HCT116 (cell line): ENCODE results near the gene UBE2O. TPM values are rescaled to one million over a fixed set of nuclear protein-coding genes. Genes with fewer than 3 reads are reported as not detected.

Source experiments
- ATAC-seq: fragments of 200-7000 bp; cut with Tn5 transposase; 2 replicates; pipeline ENCODE4 v1.9.1; 2020; ENCODE audit warnings: mild to moderate bottlenecking, moderate library complexity
- BruUV-seq: library from RNA; stranded (reverse); fragments of 400-500 nt; replicated peaks from 2 replicates; lab custom pipeline; 2021; lab: Mats Ljungman, UMichigan
- CTCF ChIA-PET: fragments of 300-600 bp; sonication (Branson Sonifier 250); formaldehyde crosslinking; loops from one replicate; lab custom pipeline; 2021; ENCODE audit warnings: antibody characterized with exemption; lab: Charles Lee
- POLR2A ChIA-PET: fragments of 300-600, 350-600 bp; sonication (Branson Sonifier 250); formaldehyde crosslinking; loops from one replicate; lab custom pipeline; 2021; ENCODE audit warnings: antibody characterized with exemption; lab: Charles Lee
- RAD21 ChIA-PET, 2 experiments: fragments of 300-600 bp; sonication (Branson Sonifier 250); formaldehyde crosslinking; loops; one replicate each; lab custom pipeline; 2023; ENCODE audit warnings: low total read pairs in 2 of 2; ENCODE audit not compliant: uncharacterized antibody in 2 of 2, unreplicated experiment in 2 of 2, low non-redundant PET in 1 of 2; lab: Charles Lee
- DNase-seq: peaks from one replicate; pipeline ENCODE4 v3.0.0-alpha.2; 2010; ENCODE audit warnings: low read depth, low spot score
- H2AFZ ChIP-seq: fragments of 200-600 bp; shearing (Covaris generic), sonication (generic); 2 replicates; pipeline ENCODE4 v1.6.1; 2017; ENCODE audit warnings: low read depth, mixed run types, mixed read lengths, antibody characterized with exemption, low read length; ENCODE audit not compliant: poor library complexity, severe bottlenecking
- H3K27ac ChIP-seq: 2 replicates; pipeline ENCODE4 v1.5.1; 2012; ENCODE audit warnings: low read depth, low read length
- H3K27me3 ChIP-seq: fragments of 200-600 bp; sonication (generic); 2 replicates; pipeline ENCODE4 v1.6.1; 2016; ENCODE audit warnings: mixed run types, low read length, mixed read lengths; ENCODE audit not compliant: insufficient read depth
- H3K36me3 ChIP-seq, 2 experiments: fragments of 200-500 bp in 1 of 2; fragments of 200-600 bp in 1 of 2; sonication (Bioruptor generic) in 1 of 2; sonication (generic) in 1 of 2; 2 replicates each; pipeline versions ENCODE4 v1.5.1 to v1.6.1; 2014 to 2016; ENCODE audit warnings: low read length in 2 of 2, inconsistent platforms in 1 of 2, mixed read lengths in 1 of 2, mixed run types in 1 of 2; ENCODE audit not compliant: insufficient read depth in 2 of 2, control insufficient read depth in 1 of 2
- H3K4me1 ChIP-seq, 2 experiments: fragments of 200-600 bp in 1 of 2; sonication (generic) in 1 of 2; 2 replicates each; pipeline versions ENCODE4 v1.5.1 to v1.6.1; 2012 to 2017; ENCODE audit warnings: low read length in 2 of 2, inconsistent platforms in 1 of 2, mild to moderate bottlenecking in 1 of 2, mixed read lengths in 1 of 2, mixed run types in 1 of 2, moderate library complexity in 1 of 2; ENCODE audit not compliant: insufficient read depth in 2 of 2, control insufficient read depth in 1 of 2
- H3K4me2 ChIP-seq: fragments of 200-600 bp; sonication (generic); 2 replicates; pipeline ENCODE4 v1.6.1; 2017; ENCODE audit warnings: mixed run types, low read length, mixed read lengths
- H3K4me3 ChIP-seq, 2 experiments: fragments of 200-600 bp in 1 of 2; sonication (generic) in 1 of 2; replicated peaks in 1 of 2; 2 replicates each; pipeline ENCODE4 v1.5.1; 2011 to 2016; ENCODE audit warnings: low read length in 2 of 2, control low read depth in 1 of 2, low read depth in 1 of 2, mild to moderate bottlenecking in 1 of 2, mixed read lengths in 1 of 2, mixed run types in 1 of 2
- H3K79me2 ChIP-seq: fragments of 200-600 bp; sonication (generic); 2 replicates; pipeline ENCODE4 v1.6.1; 2017; ENCODE audit warnings: mild to moderate bottlenecking, mixed run types, low read length, moderate library complexity, mixed read lengths; ENCODE audit not compliant: insufficient read depth
- H3K9ac ChIP-seq: fragments of 200-600 bp; sonication (generic); 2 replicates; pipeline ENCODE4 v1.6.1; 2016; ENCODE audit warnings: low read length, mixed read lengths
- H3K9me2 ChIP-seq: fragments of 200-600 bp; sonication (generic), shearing (Covaris generic); 2 replicates; pipeline ENCODE4 v1.6.1; 2017; ENCODE audit warnings: mixed run types, mild to moderate bottlenecking, moderate library complexity; ENCODE audit not compliant: insufficient read depth
- H3K9me3 ChIP-seq, 2 experiments: fragments of 200-500 bp in 1 of 2; fragments of 200-600 bp in 1 of 2; sonication (Bioruptor generic) in 1 of 2; sonication (generic) in 1 of 2; 2 replicates each; pipeline ENCODE4 v1.6.1; 2014 to 2017; ENCODE audit warnings: low read length in 2 of 2, mixed read lengths in 2 of 2, inconsistent platforms in 1 of 2, low read depth in 1 of 2, mild to moderate bottlenecking in 1 of 2, mixed run types in 1 of 2, moderate library complexity in 1 of 2; ENCODE audit not compliant: control insufficient read depth in 1 of 2, insufficient read depth in 1 of 2
- H4K20me1 ChIP-seq: fragments of 200-600 bp; sonication (generic), shearing (Covaris generic); 2 replicates; pipeline ENCODE4 v1.6.1; 2017; ENCODE audit warnings: mixed run types, mild to moderate bottlenecking, moderate library complexity; ENCODE audit not compliant: insufficient read depth
- CBX3 ChIP-seq: IDR thresholded peaks from 2 replicates; pipeline ENCODE4 v1.6.1; 2012; ENCODE audit warnings: low read depth
- CTCF ChIP-seq, 3 experiments: fragments of 200-600 bp in 1 of 3; sonication (generic) in 1 of 3; IDR thresholded peaks in 2 of 3; conservative IDR thresholded peaks in 1 of 3; 2 replicates each; pipeline ENCODE4 v1.5.1; 2012 to 2017; ENCODE audit warnings: low read depth in 2 of 3, low read length in 2 of 3, antibody characterized with exemption in 1 of 3, borderline replicate concordance in 1 of 3, control low read depth in 1 of 3, mild to moderate bottlenecking in 1 of 3, mixed read lengths in 1 of 3, mixed run types in 1 of 3, moderate library complexity in 1 of 3; ENCODE audit not compliant: insufficient read depth in 1 of 3
- EGR1 ChIP-seq: IDR thresholded peaks from 2 replicates; pipeline ENCODE4 v1.6.1; 2012; ENCODE audit warnings: low read depth
- ELF1 ChIP-seq: IDR thresholded peaks from 2 replicates; pipeline ENCODE4 v1.6.1; 2012; ENCODE audit warnings: low read depth, borderline replicate concordance
- EZH2 ChIP-seq: fragments of 200-600 bp; sonication (generic); IDR thresholded peaks from 2 replicates; pipeline ENCODE4 v1.6.1; 2017; ENCODE audit warnings: antibody characterized with exemption, mixed run types
- JUND ChIP-seq: IDR thresholded peaks from 2 replicates; pipeline ENCODE4 v1.6.1; 2012
- POLR2AphosphoS5 ChIP-seq: IDR thresholded peaks from 2 replicates; pipeline ENCODE4 v1.6.1; 2011; ENCODE audit warnings: mild to moderate bottlenecking, low read depth, low read length, moderate library complexity
- RAD21 ChIP-seq: IDR thresholded peaks from 2 replicates; pipeline ENCODE4 v1.6.1; 2012; ENCODE audit warnings: low read depth, mild to moderate bottlenecking
- SIN3A ChIP-seq: IDR thresholded peaks from 2 replicates; pipeline ENCODE4 v1.6.1; 2012; ENCODE audit warnings: low read depth
- SP1 ChIP-seq: IDR thresholded peaks from 2 replicates; pipeline ENCODE4 v1.6.1; 2012; ENCODE audit warnings: low read depth
- SRF ChIP-seq: IDR thresholded peaks from 2 replicates; pipeline ENCODE4 v1.6.1; 2012; ENCODE audit warnings: low read depth
- TCF7L2 ChIP-seq: IDR thresholded peaks from 2 replicates; pipeline ENCODE4 v1.7.0; 2011; ENCODE audit warnings: borderline replicate concordance, inconsistent platforms; ENCODE audit not compliant: insufficient read depth, insufficient read length; ENCODE audit errors: extremely low read depth
- YY1 ChIP-seq: IDR thresholded peaks from 2 replicates; pipeline ENCODE4 v1.6.1; 2011; ENCODE audit warnings: low read length, low read depth, moderate library complexity, mild to moderate bottlenecking; ENCODE audit not compliant: insufficient replicate concordance; ENCODE audit errors: extremely low read depth
- ZFX ChIP-seq: fragments of 450-650 bp; IDR thresholded peaks from 2 replicates; pipeline ENCODE4 v1.6.1; 2017
- ZNF274 ChIP-seq: fragments of 200-500 bp; sonication (Bioruptor generic); IDR thresholded peaks from 2 replicates; pipeline ENCODE4 v1.6.1; 2014; ENCODE audit warnings: mild to moderate bottlenecking, low read depth, low read length, inconsistent platforms
- intact Hi-C: fragments of 100-400 bp; cut with micrococcal nuclease; formaldehyde crosslinking; loops from 2 replicates; pipeline ENCODE4 v1.10.0; 2022
- total RNA-seq: library from RNA; stranded (reverse); gene quantifications from one replicate; pipeline ENCODE4 v1.2.1, GENCODE V29; 2021; ENCODE audit not compliant: unreplicated experiment
- TF ChIP-seq, protein P1 (sequence below): IDR thresholded peaks from 2 replicates; pipeline ENCODE4 v1.6.1; 2012
- TF ChIP-seq, protein P2 (sequence below): IDR thresholded peaks from 2 replicates; pipeline ENCODE4 v1.6.1; 2012

The UBE2O gene
- total RNA-seq, 1 experiment from 2014 or later, result 59.1 TPM

DNA sequence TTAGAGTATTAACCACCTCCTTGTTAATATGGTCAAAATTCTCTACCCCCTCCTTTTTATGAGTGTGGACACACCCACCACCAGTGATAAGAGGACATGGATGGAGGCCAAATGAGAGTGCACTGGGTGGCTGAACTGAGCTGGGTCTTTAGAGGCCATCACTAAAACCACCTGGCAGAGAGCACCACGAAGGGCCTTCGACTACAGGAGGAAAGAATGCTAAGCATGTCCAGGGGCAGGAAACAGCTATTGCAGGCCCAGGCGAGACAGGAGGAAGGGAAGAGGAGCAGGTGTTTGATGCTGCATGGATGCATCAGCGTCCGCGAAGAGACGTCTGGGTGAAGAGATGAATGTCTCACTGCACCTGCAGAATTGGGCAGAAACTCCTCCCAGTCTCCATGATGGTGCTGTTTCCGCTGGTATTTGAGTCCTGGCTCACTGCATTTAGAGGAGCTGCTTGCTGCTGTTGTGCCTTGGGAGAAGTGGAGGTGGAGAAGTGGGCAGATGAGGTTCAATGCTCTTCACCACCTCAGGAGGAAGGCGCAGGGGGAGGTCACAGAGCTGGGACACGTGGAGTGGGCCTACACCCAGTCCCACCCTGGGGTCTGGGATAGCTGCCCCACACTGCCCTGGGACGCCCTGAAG is 35.3 kb downstream of the UBE2O start:
- BruUV-seq, result no TSS peak
- Histone ChIP-seq H3K36me3 (peaks cover 0 to 4% of the 10 kb centered on the region in 2 experiments; a peak in 1 of 4 replicates), H3K9me2 (no peaks in the 10 kb centered on the region), H3K79me2 (peaks cover 93% of the 10 kb centered on the region), H3K9me3 (no peaks in the 10 kb centered on the region), H3K27me3 (no peaks in the 10 kb centered on the region), H3K4me1 (peaks cover 0 to 4% of the 10 kb centered on the region in 2 experiments; a peak in 1 of 4 replicates), H2AFZ (no peak overlapping the region), H4K20me1 (peaks cover 4% of the 10 kb centered on the region; the same call in 1 of the 2 replicates), H3K27ac (no peak overlapping the region), H3K4me3 (no peak overlapping the region), H3K9ac (no peak overlapping the region), H3K4me2 (no peak overlapping the region)
- ATAC-seq, result no peak
- intact Hi-C loops, result no loop called here
- ChIA-PET POLR2A (no interaction called here), RAD21 (no interaction called here), CTCF (interaction anchor here (1.1 to 1.2 kb wide), 2 partner anchors 9 to 20 kb away, joined by 4 to 5 read pairs; no protein-coding TSS in a partner anchor)
- DNase-seq, result no peak
- TF ChIP-seq ZNF274 (no peak), CTCF (IDR thresholded peaks at IDR 0.05 in 2 of 3, conservative IDR thresholded peaks at IDR 0.05 in 1 of 3; ENCODE audit: borderline replicate concordance in 1 of 3, insufficient read depth in 1 of 3, low read depth in 2 of 3, low read length in 2 of 3) (no peak), RAD21 (no peak), SIN3A (no peak), POLR2AphosphoS5 (no peak), SRF (no peak), JUND (no peak), CBX3 (no peak), SP1 (no peak), EGR1 (no peak), YY1 (no peak), TCF7L2 (no peak), ZFX (no peak), EZH2 (no peak), ELF1 (no peak)
- TF ChIP-seq, protein P1, sequence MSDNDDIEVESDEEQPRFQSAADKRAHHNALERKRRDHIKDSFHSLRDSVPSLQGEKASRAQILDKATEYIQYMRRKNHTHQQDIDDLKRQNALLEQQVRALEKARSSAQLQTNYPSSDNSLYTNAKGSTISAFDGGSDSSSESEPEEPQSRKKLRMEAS, result no peak
- TF ChIP-seq, protein P2, sequence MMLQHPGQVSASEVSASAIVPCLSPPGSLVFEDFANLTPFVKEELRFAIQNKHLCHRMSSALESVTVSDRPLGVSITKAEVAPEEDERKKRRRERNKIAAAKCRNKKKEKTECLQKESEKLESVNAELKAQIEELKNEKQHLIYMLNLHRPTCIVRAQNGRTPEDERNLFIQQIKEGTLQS, result no peak
